T-helper 1 cell (primary cell): ENCODE measurements around the gene TGM4.
A peak's percentile ranks its signal among the peaks of the same experiment; 100 is the strongest.
"Not testable (repeated sequence)": the region's sequence is repeated elsewhere in the genome, so short reads cannot be mapped to it uniquely, and the experiment has no call there.

Experiments used
- DNase-seq, 5 donors: peaks; one replicate each; pipeline ENCODE4 v3.0.0-alpha.2; 2012 to 2020

The TGM4 gene

DNA sequence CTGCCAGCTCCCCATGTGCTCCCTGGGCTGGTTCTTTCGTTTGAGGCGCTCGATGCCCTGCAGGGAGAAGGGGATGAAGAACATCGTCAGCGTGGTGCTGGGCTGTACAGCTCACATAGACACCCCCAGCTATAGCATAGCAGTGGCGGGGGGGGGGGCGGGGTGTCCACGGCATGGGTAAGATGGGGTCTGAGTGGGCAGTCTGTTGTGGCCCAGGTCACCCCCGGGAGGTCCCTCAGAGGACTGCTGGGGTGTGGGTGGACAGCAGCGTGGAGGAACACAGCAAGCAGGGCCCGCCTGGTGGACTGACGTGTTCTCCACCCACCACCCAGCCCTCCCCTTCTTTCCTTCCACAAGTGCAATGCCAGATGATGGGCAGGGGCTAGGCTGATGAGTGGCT lies 43.7 kb downstream of the TGM4 start:
- no peak for DNase-seq

DNA sequence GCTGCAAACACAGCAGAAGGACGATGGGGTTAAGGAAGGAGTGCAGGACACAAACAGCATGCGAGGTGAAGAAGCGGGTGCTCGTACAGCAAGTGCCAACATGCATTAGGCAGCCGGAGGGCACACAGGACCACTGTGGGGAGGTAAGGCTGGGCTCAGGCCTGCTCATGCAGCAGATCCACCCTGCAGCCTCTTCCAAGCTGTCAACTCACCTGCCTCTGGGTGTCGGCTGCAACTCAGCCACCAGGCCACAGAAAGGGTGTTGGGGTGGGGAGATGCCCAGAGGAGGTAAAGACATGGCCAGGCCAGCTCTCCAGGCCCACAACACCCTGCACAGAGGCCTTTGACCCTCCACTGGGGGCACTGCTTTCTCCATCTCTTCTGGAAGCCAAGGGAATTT lies 44.2 kb downstream of the TGM4 start:
- DNase-seq: no peak

DNA sequence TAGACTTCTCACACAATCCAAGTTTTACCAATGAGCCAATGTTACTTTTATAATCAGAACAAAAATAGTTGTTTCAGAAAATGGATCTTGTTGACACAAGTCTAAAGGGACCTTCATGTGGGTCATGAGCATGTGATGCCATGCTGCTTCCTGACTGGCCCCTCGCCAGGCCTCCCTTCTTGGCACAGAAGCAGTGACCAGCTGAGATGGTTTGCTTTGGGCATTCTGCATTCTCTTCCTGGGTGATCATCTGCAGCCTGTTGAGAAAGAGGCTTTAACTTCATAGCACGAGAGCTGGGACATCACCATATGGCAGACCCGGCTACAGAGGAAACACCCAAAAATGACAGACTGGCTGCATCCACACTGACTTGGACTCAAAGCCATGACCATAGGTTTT lies 45.7 kb downstream of the TGM4 start:
- DNase-seq: no peak

DNA sequence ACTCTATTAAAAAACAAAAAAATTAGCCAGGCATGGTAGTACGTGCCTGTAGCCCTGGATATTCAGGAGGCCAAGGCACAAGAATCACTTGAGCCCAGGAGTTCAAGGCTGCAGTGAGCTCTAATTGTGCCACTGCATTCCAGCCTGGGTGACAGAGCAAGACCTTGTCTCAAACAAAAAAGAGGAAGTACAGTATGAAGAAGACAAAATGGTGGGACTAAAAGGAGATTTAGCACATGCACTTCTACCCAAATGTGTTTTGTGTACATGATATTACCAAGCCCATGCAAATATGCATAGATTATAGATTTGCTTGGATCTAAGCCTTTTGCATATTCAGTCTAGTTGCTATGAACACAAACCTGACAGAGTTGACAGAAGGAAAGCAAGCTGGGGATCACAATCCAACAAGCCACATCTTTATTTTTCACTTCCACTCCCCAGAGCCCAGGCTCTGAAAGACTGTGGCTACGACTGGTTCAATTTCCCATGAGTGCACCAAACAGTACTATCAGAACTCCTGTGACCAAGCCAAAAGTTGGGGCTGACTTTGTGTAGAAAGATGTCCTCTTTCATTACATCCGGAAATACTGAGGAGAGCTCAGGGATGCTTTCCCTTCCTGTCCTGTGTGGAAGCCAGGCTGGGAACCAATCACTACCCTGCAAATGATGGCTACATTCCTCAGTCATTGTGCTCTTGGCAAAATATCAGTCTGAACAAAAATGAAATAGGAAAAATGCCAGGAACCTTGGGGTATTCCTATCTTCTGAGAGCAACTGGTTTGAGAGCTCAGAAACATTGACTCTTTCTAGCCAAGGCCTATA lies 49.4 kb downstream of the TGM4 start:
- DNase-seq: no peak

DNA sequence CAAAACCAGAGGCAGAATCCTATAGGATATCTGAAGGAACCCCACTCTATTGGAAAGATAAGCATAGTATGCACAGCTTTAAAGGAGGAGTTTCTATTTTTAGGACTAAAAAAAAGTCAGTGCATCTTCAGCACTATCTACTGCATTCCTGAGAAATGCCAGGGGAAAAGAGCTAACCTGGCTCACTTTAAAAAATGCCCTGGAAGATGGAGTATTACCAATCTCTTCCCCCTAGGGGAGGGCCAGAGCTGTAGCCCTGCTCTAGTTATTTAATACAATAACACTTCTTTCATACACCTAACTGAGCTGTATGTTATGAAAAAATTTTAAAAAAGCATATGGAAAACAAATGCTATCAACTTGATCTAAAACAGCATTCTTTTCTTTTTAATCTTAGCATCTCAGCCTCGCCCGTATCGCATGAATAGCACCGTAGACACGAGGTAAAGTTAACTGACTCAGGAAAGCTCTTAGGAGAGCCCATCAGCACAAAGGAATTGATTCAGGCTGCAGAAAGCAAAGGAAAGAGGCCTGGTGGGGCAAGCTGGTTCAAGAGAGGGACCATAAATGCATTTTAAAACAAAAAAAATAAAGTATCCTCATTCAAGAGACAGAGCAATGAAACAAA lies 50.2 kb downstream of the TGM4 start:
- DNase-seq: no peak

DNA sequence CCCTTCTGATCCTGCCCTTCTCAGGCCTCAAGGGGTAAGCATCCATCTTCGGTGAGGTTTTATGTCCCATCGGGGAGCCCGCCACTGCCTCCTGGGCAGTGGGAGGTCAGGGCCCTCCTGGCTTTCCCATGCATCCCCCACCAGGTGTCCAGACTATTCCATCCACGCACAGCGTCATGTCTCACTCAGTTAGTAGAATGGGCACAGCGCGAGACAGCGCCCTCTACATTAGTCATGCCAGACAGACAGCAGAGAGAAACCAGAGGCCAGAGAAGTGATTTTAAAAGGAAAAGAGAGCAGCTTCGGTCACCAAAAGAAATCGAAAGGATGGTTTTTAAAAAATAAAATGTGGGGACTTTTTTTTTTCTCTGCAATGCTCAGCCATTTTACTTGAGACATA lies 51.8 kb downstream of the TGM4 start:
- no peak for DNase-seq

DNA sequence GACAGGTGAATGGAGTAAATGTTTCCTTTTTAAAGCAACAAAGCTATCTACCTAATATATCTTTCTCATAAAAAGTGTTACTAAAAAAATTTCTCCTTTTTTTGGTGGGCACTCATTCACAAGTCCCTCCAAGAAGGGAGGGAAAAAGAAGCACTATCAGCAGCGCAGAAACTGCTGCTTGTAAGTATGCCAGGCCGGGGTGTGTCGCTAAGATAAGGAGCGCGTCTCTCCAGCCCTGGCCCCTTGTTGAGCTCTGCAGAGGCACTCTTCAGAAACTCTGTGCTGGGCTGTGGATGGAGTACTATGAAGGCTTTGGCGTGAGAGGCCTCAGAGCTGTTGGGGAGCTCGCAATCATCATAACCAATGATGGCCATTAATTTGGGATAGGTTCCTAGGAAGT lies 52.5 kb downstream of the TGM4 start:
- DNase-seq: no peak

DNA sequence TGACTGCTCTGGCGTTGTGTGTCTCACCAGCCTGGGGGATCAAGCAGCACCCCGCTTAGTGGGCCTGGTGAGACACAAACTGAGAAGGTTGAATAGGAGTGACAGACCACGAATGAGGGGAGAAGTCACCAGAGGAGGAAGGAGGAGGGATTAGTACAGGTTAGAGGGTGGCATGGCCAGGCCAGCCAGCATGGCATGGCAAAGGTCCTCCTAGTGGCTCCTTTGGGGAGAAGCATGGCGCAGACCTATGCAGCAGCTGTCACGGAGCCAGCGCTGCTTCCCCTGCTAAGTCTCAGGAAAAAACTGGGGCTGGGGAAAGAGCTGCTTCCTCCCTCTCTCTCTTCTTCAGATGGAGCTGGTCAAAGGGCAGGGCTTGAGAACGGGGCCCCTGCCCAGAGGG lies 53.0 kb downstream of the TGM4 start:
- DNase-seq: no peak

DNA sequence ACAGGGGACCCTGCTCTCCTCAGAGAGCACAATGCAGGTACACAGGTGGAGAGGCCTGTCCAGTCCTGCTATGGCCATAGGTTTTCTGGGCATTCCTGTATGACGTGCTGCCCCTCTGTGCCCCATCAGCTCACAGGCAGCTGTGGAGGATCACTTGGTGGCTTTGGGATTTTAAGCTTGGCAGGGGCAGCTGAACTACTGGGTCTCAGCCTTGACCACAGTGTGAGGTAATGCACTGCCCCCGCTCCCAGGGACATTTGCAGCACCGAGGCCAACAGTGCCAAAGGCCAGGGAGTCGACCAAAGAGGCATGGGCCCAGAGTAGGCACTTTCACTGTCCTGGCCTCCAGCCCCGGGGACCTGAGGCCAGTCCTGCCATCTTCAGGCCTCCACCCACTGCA lies 55.4 kb downstream of the TGM4 start:
- DNase-seq: no peak

DNA sequence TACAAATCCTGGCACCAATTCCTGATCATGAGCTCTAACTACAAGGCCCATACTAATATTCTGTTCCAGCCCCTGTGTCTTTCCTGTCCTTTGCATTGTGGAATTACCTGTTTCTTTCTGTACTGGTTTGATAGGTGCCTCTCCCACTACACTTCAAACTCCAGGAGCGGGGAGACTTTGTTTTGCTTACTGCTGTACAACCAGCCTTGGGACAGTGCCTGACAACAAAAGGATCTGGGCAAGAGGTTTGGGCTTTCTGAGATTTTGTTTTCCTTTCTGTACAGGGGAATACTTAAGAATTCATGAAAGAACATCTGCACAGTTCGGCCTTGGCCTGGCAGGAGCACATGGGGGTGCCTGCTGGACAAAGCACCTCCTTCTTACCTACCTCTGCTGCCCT lies 56.5 kb downstream of the TGM4 start:
- DNase-seq: no peak

DNA sequence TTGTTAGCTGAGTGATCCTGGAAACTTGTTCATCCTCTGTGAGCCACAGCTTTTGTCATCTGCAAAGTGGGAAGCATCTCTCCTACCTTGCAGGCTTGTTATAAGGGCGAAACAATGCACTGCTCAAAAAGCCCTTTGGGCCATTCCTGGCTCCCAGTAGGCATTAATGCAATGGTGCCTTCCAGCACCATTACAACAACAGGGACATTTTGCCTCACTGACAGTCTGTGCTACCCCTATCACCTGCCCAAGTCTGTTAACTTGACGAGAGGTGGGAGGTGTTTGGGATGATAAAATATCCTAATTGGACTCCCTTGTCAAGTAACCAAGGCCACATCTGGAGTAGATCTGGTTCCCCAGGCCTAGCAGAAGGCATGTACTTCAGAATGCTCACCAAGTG lies 57.4 kb downstream of the TGM4 start:
- no peak for DNase-seq

DNA sequence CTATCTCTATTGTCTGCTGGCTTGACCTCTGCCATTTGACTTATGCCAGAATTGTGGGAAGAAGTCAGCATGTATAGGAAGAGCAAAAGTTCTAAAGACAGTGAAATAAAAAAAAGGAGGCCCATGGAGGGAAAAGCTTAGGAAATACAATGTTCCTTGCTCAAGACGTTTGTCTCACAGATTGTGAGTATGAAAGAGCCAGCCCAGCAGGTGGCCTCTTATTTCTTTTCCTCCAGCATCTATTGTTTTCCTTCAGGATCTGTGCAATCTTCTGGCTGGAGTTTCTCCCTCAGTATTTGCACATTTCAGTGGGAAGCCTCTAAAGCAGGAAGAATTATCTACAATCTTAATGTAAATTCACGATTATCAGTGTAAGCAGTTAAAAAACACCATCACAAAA lies 57.9 kb downstream of the TGM4 start:
- DNase-seq: no peak

DNA sequence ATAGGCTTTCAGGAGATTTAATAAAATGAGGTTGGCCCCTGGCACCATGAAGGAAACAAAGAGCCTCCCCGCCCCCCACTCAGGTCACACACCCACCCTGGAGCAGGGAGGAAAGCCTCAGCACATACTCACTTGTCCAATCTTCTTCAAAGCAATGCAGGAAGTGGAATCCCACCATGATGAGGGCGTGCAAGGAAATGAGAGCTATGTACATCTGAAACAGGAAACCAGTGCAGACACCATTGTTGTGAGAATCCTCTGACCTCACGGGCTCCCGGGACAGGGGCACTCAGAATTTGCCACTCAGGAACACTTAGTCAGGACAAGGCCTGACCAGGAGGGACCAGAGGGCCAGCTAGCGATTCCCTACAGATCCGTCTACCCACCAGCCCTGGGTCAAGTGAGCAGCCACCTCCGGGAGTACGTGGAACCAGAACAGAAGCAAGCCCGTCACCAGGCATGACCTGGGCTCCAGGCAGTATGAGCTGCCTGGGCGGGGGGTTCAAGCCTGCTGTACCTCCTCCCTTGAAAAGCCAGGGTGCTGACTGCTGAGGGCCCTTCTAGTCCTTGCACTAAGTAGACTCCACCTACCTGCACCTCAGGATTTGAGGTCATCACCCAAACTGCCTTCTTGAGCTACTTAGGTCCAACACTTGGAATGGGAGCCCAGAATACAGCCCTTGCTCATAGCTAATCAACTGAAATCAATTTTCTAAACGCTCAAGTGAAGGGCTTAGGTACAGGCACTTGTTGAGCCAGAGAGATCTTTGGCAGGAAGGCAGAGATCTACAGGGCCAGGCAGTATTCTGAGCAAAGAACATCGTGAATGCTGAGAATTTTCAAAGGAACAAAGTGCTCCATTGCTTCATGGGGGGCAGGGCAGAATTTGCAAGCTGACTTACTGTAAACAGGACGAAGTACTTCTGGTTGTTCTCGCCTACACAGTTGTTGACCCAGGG lies 58.9 kb downstream of the TGM4 start:
- no peak for DNase-seq

DNA sequence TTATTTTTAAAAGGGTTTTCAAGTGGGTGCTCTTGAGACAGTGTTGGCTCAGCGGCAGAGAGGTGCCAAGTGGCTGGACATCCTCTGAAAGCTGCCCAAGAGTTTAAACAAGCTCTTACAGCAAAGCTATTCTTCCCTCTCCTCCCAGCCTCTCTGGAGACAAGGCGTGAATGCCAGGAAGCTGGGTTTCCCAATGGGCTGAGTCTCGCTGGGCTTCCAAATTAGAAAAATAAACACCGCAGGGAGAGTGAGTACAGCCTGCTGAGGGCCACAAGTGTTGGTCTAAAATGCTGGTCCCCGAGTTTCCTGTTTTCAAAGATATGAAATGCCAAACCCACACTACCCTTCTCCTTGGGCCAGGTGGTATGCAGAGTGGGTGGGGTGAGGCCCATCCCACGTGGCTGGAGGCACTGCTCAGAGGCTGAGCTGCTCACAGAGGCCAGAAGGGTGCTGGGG lies 65.2 kb downstream of the TGM4 start:
- no peak for DNase-seq

DNA sequence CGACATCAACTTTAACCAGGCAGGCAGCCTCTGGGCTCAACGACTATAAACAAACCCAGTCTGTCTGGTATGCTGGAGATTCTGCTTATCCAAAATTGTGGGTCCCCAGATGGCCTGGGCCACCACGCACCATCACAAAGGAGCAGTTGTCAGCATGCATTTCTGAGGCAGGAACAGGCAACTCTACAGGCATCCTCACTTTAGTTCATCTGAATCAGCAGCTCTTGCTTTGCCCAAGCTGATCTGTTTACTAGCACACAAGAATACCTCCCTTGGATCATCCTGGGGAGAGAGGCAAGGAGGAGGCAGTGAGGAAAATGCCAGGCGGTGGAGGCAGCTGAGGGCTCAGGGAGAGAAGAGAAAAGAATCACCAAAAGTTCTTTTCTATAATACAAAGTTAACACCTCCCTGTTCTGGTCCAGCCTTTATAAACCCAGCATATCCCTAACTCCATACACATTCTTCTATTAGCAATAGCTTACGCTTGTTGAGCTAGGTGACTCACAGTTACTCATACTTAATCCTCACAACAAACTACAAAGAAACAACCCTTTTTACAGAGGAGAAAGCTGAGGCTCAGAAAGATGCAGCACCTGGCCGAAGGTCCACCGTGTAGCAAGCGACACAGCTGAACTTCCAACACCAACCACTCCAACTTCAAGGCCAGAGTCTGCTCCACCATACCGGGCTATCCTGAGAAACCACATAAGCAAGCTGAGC lies 68.0 kb downstream of the TGM4 start:
- DNase-seq: no peak

DNA sequence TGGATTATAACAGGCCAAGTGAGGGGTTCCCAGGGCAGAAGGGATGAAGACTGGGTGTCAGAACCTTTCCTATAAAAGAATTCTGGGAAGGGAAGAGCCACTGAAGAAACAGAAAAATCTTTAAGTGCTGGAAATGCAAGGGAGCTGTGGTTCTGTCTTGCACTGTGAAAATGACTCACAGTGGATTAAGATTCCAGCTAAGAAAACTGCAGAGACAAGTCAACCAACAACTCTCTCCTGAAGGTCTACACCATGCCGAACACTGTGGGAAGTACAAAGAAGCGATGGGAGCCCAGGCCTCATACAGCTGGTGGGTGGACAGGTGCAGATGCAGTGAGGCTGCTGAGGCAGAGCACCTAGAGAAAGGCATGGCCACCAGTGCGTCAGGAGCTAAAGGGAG lies 73.8 kb downstream of the TGM4 start:
- DNase-seq: no peak

DNA sequence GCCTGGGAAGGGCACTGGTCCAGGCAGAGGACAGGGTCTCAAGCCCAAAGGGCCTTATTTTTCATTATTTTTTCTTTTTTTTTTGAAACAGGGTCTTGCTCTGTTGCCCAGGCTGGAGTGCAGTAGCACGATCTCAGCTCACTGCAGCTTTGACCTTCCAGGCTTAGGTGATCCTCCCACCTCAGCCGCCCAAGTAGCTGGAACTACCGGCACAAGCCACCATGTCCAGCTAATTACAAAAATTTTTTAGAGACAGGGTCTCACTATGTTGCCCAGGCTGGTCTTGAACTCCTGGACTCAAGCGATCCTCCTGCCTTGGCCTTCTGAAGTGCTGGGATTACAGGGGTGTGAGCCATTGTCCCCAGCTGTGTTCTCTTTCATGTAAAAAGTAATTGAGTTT lies 75.4 kb downstream of the TGM4 start:
- not testable (repeated sequence) for DNase-seq

DNA sequence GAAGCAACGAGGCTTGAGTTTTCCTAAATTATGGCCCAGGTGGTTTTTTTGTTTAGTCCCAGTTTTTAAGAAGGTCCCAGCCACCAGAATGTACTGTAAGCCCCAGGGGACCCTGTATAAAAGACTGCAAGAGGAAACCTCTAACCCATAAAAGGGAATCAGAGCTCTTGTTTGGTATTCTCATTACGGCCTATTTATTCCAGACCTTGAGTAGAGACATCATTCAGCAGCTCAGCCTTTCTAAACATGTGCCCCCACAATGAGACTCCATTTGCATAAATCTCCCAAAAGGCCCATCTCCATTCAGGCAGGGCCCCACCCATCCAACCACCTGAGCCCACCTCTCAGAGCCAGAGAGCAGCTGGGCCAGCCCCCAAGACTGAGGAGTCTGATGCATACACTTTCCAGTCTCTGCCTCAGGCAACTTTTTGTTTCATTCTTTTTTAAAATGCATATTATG lies 75.9 kb downstream of the TGM4 start:
- DNase-seq: no peak

DNA sequence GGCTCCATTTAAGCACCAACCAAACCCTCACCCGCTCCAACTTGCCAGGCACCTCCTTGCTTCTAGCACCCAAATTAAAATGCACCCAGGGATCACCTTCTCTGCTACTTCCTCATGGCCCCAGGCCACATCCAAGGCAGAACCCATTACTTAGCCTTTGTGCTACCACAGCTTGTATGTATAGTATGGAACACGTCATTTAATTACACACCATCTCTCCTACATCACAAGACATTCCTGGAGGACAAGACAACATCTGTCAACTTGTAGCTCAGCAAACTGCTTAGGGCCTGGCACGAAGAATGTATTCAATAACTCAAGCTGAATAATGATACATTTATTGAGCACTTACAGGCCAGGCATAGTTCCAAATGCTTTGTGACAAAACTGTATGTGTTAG lies 78.3 kb downstream of the TGM4 start:
- DNase-seq: no peak

DNA sequence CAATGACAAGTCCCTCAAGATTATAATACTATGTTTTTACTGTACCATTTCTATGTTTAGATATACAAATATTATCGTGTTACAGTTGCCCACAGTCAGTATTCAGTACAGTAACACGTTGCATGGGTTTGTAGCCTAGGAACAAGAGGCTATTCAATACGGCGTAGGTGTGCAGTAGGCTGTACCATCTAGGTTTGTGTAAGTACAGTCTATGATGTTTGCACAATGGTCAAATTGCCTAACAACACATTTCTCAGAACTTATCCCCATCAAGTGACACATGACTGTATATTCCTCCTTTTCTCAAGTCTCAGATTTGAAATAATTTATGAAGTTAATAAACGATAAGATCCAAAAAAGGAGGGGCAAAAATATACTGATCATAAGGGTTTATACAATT lies 79.9 kb downstream of the TGM4 start:
- DNase-seq: no peak

DNA sequence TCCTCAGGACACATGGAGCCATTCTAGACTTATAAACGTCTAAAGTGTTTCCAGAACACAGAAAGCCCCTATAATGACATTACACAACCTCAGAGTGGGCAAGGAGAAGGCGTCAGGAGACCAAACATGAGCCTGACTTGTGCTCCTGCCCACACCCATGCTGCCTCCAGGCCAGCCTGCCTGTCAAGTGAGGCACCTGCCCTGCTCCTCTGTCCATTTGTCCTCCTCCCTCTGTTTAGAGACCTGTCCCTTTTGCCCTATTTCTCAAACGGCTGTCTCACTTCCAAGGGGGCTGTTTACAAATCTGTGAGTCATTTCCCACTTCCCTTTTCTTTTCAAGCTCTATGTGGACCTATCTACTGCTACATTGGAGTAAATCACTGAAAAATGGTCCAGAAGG lies 80.6 kb downstream of the TGM4 start:
- DNase-seq: peak in 1 of 5 donors; percentile 17

DNA sequence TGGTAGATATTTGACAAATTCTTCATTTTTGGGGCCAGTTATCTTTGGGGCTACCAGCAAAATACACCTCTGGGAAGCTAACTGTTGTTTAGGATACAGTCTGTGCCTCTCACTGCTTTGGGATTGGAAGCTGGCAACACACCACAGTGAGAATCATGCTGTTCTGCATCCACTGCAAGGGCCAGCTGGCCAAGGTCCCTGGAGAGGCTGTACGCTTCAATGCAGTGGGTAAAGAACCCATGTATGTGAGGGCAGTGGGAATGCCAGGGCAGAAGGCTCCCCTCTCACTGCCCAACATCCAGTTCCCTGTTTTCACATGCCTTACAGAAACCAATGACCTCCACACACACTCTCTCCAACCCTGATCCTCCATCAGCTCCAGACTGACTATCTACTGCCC lies 81.5 kb downstream of the TGM4 start:
- no peak for DNase-seq

DNA sequence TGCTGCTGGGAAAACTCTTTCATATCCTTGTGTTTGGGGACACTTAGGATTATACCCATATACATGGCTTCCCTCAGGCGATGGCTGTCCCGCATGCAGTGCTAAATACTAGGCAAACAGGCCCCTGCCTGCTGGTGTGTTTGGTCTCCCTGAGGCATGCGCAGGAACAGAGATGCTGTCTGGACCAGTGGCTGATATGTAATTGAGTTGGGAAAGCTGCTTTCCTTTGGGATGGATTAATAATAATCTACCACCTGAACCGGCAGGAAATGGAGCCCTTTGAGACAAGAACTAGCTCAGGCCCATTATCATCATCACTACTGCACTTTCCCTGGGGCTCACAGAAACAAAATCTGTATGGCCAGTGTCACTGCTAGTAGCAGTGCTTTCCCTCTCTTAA lies 83.6 kb downstream of the TGM4 start:
- DNase-seq: no peak
